Astrocyte (in vitro differentiated cells and primary cell): ENCODE measurements around the gene DHX40. TPM values are rescaled to one million over a fixed set of nuclear protein-coding genes. Genes with fewer than 3 reads are reported as not detected.

Experiments used
- DNase-seq: peaks from one replicate; pipeline ENCODE4 v3.0.0-alpha.2; 2010; ENCODE audit warnings: low read depth
- FAIRE-seq: peaks from 2 replicates; lab custom pipeline; 2011; peaks lifted over from hg19 to GRCh38; lab: Jason Lieb, UNC
- H2AFZ ChIP-seq: 2 replicates; pipeline ENCODE4 v1.6.0; 2012; ENCODE audit warnings: low read depth, low read length, inconsistent platforms
- H3K27ac ChIP-seq: 2 replicates; pipeline ENCODE4 v1.5.1; 2011; ENCODE audit warnings: low read depth, low read length, inconsistent platforms
- H3K27me3 ChIP-seq: 2 replicates; pipeline ENCODE4 v1.6.0; 2011; ENCODE audit warnings: low read length, inconsistent platforms; ENCODE audit not compliant: insufficient read depth
- H3K36me3 ChIP-seq: 2 replicates; pipeline ENCODE4 v1.5.1; 2011; ENCODE audit warnings: low read length, inconsistent platforms; ENCODE audit not compliant: insufficient read depth
- H3K4me1 ChIP-seq: 2 replicates; pipeline ENCODE4 v1.5.1; 2011; ENCODE audit warnings: low read length, inconsistent platforms; ENCODE audit not compliant: insufficient read depth
- H3K4me2 ChIP-seq: 2 replicates; pipeline ENCODE4 v1.6.0; 2012; ENCODE audit warnings: low read length, inconsistent platforms
- H3K4me3 ChIP-seq: 2 replicates; pipeline ENCODE4 v1.5.1; 2011; ENCODE audit warnings: low read depth, mild to moderate bottlenecking, low read length, inconsistent platforms; ENCODE audit not compliant: insufficient read depth
- H3K79me2 ChIP-seq: 2 replicates; pipeline ENCODE4 v1.6.0; 2012; ENCODE audit warnings: mild to moderate bottlenecking, low read length, inconsistent platforms; ENCODE audit not compliant: insufficient read depth
- H3K9ac ChIP-seq: 2 replicates; pipeline ENCODE4 v1.6.0; 2012; ENCODE audit warnings: mild to moderate bottlenecking, low read length, inconsistent platforms
- H3K9me3 ChIP-seq: 2 replicates; pipeline ENCODE4 v1.5.1; 2012; ENCODE audit warnings: low read depth, mild to moderate bottlenecking, low read length, inconsistent platforms; ENCODE audit not compliant: insufficient read depth
- H4K20me1 ChIP-seq: 2 replicates; pipeline ENCODE4 v1.6.0; 2012; ENCODE audit warnings: low read length, inconsistent platforms; ENCODE audit not compliant: insufficient read depth
- H3K27ac Mint-ChIP-seq: one replicate; pipeline ENCODE4 v1.8.0; 2021; ENCODE audit warnings: mild to moderate bottlenecking, mixed read lengths; ENCODE audit not compliant: unreplicated experiment
- H3K27me3 Mint-ChIP-seq: one replicate; pipeline ENCODE4 v1.8.0; 2021; ENCODE audit warnings: low read depth, mixed read lengths; ENCODE audit not compliant: unreplicated experiment
- H3K36me3 Mint-ChIP-seq: one replicate; pipeline ENCODE4 v1.8.0; 2021; ENCODE audit warnings: low read depth, mixed read lengths; ENCODE audit not compliant: unreplicated experiment
- H3K4me1 Mint-ChIP-seq: one replicate; pipeline ENCODE4 v1.8.0; 2021; ENCODE audit warnings: low read depth, mixed read lengths; ENCODE audit not compliant: unreplicated experiment
- H3K4me3 Mint-ChIP-seq: one replicate; pipeline ENCODE4 v1.8.0; 2021; ENCODE audit warnings: mild to moderate bottlenecking, moderate library complexity, mixed read lengths; ENCODE audit not compliant: unreplicated experiment
- H3K9me3 Mint-ChIP-seq: one replicate; pipeline ENCODE4 v1.8.0; 2021; ENCODE audit warnings: mild to moderate bottlenecking, mixed read lengths; ENCODE audit not compliant: unreplicated experiment
- CTCF ChIP-seq: IDR thresholded peaks from 2 replicates; pipeline ENCODE4 v1.5.1; 2011; ENCODE audit warnings: low read depth, mild to moderate bottlenecking, inconsistent platforms, low read length, moderate library complexity; ENCODE audit not compliant: insufficient read depth
- EZH2 ChIP-seq: IDR thresholded peaks from 2 replicates; pipeline ENCODE4 v1.6.1; 2012; ENCODE audit warnings: mild to moderate bottlenecking, low read length, inconsistent platforms; ENCODE audit not compliant: insufficient read depth
- total RNA-seq: library from RNA; stranded (reverse); gene quantifications from 2 replicates; pipeline ENCODE4 v1.2.1, GENCODE V29; 2021

The DHX40 gene
- total RNA-seq, 1 donor from 2014 or later, result 31.0 TPM

GRCh38 chr17:59629174-59629573 lies 63.8 kb downstream of the DHX40 start:
- H3K9me3 Mint-ChIP-seq, result no peaks in the 10 kb centered on the region
- H3K4me3 Mint-ChIP-seq, result no peak overlapping the region
- no peak for FAIRE-seq
- H3K27ac Mint-ChIP-seq, result no peak overlapping the region
- TF ChIP-seq EZH2 (no peak), CTCF (no peak)
- no peaks in the 10 kb centered on the region for H3K27me3 Mint-ChIP-seq
- no peak overlapping the region for H3K9ac ChIP-seq
- H3K27me3 ChIP-seq, result no peaks in the 10 kb centered on the region
- no peaks in the 10 kb centered on the region for H3K36me3 ChIP-seq
- no peak overlapping the region for H3K27ac ChIP-seq
- no peaks in the 10 kb centered on the region for H3K9me3 ChIP-seq
- H3K4me1 ChIP-seq, result peaks cover 3% of the 10 kb centered on the region
- peaks cover 100% of the 10 kb centered on the region for H3K79me2 ChIP-seq
- H3K36me3 Mint-ChIP-seq, result peaks cover 3% of the 10 kb centered on the region
- DNase-seq, result no peak
- H2AFZ ChIP-seq, result no peak overlapping the region
- H3K4me1 Mint-ChIP-seq, result peaks cover 34% of the 10 kb centered on the region
- no peak overlapping the region for H3K4me2 ChIP-seq
- H3K4me3 ChIP-seq, result no peak overlapping the region
- H4K20me1 ChIP-seq, result peaks cover 100% of the 10 kb centered on the region

- H3K4me2 ChIP-seq, result no peak overlapping the region
- H3K4me1 Mint-ChIP-seq, result peaks cover 35% of the 10 kb centered on the region
- peaks cover 7% of the 10 kb centered on the region for H3K4me1 ChIP-seq
- H3K9ac ChIP-seq, result no peak overlapping the region
- FAIRE-seq (no peak), DNase-seq (no peak)
- H3K27ac ChIP-seq, result no peak overlapping the region
- H3K27me3 Mint-ChIP-seq, result no peaks in the 10 kb centered on the region
- H3K4me3 ChIP-seq, result no peak overlapping the region
- H3K27ac Mint-ChIP-seq, result peak overlapping the region; percentile 27
- H3K36me3 ChIP-seq, result no peaks in the 10 kb centered on the region
- no peaks in the 10 kb centered on the region for H3K9me3 Mint-ChIP-seq
- H3K27me3 ChIP-seq, result no peaks in the 10 kb centered on the region
- H3K79me2 ChIP-seq, result peaks cover 100% of the 10 kb centered on the region
- H3K4me3 Mint-ChIP-seq, result peak overlapping the region; percentile 6
- H3K9me3 ChIP-seq, result no peaks in the 10 kb centered on the region
- H4K20me1 ChIP-seq, result peaks cover 100% of the 10 kb centered on the region
- H3K36me3 Mint-ChIP-seq, result peaks cover 3% of the 10 kb centered on the region
- H2AFZ ChIP-seq, result no peak overlapping the region
- TF ChIP-seq EZH2, result no peak
- TF ChIP-seq CTCF, result no peak
Measured at GRCh38 chr17:59631276-59631675, 65.9 kb downstream of the DHX40 start.

- Mint-ChIP-seq H3K36me3 (peaks cover 3% of the 10 kb centered on the region), H3K27me3 (no peaks in the 10 kb centered on the region), H3K4me3 (peak overlapping the region; percentile 60), H3K4me1 (peaks cover 32% of the 10 kb centered on the region), H3K9me3 (no peaks in the 10 kb centered on the region), H3K27ac (peak overlapping the region; percentile 26)
- Histone ChIP-seq H3K27me3 (no peaks in the 10 kb centered on the region), H3K27ac (no peak overlapping the region), H4K20me1 (peaks cover 96% of the 10 kb centered on the region), H3K4me3 (no peak overlapping the region), H3K9ac (no peak overlapping the region), H3K9me3 (no peaks in the 10 kb centered on the region), H2AFZ (no peak overlapping the region), H3K4me2 (no peak overlapping the region), H3K36me3 (no peaks in the 10 kb centered on the region), H3K79me2 (peaks cover 99% of the 10 kb centered on the region), H3K4me1 (peaks cover 7% of the 10 kb centered on the region)
- FAIRE-seq (no peak), DNase-seq (no peak)
- TF ChIP-seq EZH2 (no peak), CTCF (no peak)
Measured at GRCh38 chr17:59632398-59632797, 67.0 kb downstream of the DHX40 start.
